HG02884 (cell line): Measurements from ENCODE around the gene KCTD1.
A peak's percentile ranks its signal among the peaks of the same experiment; 100 is the strongest.

Source experiments
- ATAC-seq: cut with Tn5 transposase; IDR thresholded peaks from one replicate; pipeline ENCODE4 v1.9.1; 2021; ENCODE audit warnings: mild to moderate bottlenecking, moderate library complexity; ENCODE audit not compliant: unreplicated experiment

KCTD1 gene

DNA sequence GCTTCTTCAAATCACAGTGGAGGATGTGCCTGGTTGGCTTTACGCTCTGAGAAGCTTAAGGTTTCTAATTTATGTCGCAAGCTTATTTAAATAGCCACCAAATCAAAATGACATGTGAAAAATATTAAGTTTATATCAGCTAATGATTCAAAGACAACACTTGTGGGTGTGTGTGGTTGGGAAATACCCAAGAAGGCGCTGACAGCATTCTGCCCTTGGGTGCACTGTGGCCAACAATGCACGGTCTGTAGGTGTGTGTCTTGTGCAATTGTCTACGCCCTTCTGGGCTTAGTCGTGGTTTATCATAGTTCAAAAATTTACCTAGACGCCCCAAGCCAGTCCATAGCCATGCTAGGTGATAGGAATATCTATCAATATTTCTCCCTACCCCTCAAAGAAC is 60.9 kb downstream of the KCTD1 start:
- peak; percentile 97 for ATAC-seq

DNA sequence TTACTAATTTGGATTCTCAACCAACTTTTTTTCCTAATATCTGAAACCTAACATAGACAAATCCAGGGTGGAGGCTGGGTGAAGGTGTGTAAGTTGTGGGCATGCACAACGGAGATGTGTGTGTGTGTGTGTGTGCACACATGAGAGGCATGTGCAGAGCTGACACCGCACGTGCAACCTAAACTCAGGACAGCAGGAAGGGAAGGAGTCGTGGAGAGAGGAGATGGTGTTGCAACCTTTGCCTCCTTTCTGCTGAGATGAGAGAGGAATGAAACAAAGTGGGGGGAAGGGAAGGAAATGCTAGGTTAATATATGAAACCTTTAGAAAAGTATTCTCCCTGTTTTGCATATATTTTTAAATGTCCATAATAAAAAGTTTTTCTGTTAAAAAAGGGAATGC is 64.7 kb downstream of the KCTD1 start:
- no peak for ATAC-seq

DNA sequence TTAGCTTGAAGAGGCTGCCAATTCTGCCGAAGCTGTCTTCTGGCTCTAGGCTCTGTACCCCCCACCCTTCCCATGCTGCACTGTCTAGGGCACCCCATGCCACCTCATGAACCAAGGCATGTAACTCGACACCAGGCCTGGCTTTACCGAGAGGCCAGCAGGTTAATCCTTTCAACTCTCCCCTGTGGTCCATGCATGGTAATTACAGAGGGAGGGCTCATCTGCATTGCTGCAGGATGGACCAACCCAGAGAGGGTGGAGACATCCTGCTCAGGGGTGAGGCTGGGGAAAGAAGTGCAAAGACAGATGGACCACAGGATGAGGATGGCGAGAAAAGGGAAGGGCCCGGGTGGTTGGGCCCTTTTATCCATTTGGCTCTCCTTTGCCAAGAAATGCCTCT is 65.8 kb downstream of the KCTD1 start:
- ATAC-seq = no peak

DNA sequence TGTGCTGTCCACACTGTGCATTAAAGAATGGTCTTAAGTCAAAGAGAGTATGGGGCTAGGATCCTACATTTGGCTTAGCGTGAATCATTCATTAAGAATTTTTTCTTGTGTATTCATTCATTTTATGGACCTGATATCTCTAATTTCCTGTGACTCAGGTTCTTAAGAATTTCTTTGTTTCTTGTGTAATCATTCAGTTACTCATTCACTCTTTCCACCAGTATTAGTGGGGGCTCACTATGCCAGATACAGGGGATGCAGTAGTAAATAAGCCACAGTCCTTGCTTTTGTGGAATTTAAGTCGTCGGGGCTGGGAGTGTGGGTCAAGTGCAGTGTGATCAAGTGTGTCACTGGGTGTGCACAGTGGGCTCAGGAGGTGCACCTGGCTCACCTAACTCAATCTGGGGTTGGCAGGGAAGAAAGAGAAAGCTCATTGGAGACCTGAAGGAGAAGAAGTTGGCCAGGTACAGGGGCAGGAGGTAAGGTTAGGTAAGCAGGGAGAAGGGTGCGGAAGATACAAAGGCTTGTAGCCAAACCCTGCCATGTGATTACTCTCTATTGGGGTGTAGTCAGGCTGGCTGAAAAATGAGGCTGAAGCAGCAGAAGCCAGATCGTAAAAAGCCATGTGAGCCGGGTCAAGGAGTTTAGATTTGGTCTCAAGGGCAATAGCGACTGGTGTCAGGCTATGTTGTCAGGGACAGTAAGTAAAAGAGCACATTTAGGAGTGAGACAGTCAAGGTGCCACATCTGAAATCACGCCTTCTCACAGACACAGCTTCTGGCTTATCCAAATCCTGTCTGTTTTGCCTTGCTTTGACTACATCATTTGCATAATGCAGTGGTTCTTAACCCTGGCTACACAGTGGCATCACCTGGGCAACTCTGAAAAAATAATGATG is 67.2 kb downstream of the KCTD1 start:
- ATAC-seq = no peak

DNA sequence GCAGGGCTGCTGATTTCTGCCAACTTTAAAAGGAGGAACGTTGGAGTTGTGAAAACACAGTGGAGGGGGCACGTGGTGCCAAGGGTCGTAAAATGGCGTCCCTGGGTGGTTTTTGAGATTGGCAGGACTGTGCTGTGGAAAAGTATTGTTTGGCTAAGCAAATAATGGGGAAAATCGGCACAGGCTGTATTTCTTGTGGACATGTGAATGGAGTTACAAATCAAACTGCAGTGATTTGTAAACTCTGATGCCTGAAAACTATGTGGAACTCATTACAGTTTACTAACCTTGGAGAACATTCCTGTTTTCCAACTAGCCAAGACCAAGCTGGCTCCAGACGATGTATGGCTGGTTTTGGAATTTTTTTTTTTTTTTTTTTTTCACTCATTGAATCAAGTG is 68.7 kb downstream of the KCTD1 start:
- no peak for ATAC-seq

DNA sequence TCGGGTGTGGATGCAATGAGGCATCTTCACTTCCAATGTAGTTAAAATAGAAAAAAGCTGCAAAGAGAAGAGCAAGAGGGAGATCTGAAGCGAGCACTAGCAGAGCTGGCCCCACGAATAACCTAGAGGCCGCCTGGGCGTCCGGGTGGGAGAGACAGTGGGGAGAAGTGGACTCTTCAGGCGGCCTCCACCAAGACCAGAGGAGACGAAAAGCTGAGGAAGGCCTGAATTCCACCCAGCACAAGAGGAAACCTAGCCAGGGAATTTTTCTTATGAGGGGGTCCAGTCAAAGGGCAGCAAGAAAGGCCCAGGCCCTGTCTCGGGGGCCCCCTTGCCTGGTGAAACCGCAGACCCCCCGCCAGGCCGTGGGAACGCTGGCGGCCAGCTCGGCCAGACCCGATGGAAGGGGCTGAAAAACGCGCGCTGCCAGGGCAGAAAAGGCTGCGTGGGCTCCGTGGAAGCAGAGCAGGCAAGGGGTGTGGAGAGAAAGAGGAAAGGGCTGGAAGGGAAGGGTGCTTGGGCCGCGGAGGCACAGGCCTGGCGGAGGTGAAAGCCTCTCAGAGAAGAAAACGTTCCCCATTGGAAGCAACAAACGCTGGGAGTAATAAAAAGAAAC is 69.2 kb downstream of the KCTD1 start:
- ATAC-seq = no peak

DNA sequence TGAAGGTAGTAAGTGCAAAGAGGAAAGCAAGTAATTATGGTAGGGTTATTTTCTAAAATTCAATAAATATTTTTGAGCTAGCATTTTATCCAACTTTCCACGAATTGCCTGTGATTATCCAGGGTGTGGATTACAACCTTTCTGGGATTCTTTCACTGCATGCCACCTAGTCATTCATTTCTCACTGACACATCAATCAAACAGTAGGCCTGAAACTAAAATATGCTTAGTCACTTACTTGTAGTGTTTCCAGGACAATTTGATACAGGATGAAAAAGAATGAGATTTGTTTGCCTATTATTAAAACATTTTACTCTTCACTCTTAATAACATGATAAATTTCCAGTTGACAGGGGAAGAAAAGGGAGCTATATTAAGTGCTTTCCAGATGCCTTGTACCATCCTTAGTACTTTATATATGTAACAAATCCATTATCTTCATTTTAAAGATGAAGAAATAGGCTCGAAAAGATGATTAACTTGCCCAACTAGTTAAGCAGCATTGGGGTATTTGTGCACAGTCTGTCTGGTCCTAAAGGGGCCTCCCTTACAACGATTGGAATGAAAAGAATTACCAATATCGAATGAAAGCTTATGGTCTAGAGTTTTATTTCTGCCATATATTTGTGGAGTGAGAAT is 70.4 kb downstream of the KCTD1 start:
- ATAC-seq = no peak

DNA sequence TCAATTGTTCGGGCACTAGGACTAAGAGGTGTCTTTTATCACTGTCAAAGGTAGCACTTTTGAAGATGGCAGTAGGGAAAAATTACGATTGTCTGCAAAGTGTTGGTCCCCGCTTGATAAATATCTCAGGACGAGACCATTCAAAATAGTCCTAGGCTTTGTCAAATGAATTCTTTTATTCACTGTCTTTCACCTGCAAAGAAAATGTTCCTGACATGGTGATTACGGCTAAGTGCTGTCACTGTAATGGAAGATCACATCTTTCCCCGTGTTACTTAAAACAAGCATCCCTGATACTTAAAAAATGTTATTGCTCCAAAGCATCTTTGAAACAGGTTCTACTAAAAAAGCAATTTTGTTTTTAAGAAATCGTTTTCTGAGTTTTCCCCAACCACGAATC is 71.7 kb downstream of the KCTD1 start:
- ATAC-seq = no peak

DNA sequence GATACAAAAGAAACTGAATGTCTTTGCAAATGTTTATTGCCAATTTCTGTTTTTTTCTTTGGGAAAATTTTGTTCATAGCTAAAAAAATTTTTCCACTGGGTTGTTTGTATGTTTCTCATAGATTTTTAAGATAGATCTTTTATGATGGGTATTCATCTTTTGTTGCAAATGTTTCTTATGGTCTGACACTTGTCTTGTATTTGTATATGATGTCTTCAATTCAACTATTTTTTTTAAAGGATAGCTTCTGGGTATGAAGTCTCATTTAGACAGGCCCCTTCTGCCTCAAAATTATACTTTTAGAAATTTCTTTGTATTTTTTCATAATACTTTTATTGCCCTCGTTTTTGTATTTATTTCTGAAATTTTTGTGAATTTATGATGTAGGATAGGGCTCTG is 73.8 kb downstream of the KCTD1 start:
- no peak for ATAC-seq

DNA sequence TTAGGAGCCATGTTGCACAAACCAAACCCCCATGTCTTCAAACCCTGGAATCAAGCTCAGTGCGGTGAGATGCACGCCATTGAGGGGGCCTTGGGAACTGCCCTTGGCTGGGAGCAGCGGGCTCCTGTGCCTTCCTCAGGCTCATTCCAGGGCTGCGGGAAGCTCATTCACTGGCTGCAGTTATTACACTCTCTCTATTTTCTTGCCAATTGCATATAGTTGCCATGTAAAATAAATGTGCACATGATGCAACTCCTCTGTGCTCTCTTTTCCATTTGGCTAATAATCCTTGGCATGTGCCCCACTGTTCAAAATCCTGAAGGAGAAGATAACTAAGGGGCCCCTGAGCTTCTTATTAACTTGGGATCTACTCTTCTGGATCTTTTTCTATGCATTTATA is 74.7 kb downstream of the KCTD1 start:
- ATAC-seq = no peak

DNA sequence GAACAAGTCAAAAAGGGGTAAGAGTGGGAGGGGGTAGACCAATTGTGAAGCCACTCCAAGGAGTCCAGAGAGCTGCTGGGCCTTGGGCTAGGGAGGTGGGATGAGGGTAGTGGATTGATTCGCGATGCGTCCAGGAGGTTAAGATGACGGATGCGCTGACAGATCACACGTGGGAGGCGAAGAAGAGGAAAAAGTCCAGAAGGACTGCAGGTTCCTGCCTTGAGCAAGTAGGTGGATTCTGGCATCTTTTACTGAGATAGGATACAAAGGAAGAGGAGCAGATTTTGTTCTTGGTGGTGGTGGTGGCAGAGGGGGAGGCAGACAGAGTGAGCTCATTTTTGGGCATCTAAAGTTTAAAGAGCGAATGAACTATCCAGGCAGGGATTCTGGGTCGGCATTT is 76.5 kb downstream of the KCTD1 start:
- no peak for ATAC-seq

DNA sequence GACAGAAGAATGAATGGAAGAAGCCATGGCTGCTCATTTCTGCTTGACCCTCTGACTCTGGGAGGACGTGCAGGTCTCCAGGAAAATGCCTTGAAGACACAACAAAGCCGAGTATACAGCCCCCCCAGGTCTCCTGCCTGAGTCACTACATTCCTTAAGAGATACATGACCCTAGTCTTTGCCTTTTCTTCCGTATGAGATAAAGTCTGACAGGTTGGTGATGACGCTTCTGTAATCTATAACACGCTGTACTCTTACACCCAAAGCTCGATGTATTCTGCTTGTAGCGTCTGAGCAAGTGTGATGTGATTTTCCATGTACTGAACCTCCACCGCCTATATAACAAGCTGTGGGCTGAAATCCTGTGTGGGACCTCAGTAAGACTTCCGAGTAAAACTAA is 77.3 kb downstream of the KCTD1 start:
- no peak for ATAC-seq

DNA sequence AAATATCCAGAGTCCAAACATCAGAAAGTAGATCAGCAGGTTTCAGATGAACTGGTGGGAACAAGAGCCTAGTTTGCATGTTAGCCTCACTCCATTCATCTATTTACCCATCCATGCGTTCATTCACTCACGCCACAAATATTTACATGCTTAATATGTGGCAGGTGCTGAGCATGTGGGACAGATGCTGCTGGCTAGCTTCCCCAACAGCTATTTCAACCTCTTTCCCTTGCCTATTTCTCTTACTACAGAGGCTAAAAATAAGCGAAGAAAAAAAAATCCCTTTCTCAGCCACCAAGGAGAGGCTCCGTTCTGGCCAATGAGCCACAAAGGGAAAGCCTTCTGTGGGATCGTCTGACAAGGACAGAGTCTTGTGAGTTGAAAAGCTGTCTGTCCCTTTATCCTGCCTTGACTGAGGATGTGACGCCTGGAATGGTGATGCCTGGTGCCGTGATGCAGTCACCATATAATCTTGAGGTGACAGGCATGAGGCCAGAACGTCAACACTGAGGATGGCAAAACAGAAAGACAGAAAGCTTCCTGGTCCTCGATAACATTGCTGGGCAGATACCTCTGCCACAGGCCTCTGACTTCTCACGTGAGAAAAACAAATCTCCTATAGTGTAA is 78.2 kb downstream of the KCTD1 start:
- ATAC-seq = peak; percentile 92

DNA sequence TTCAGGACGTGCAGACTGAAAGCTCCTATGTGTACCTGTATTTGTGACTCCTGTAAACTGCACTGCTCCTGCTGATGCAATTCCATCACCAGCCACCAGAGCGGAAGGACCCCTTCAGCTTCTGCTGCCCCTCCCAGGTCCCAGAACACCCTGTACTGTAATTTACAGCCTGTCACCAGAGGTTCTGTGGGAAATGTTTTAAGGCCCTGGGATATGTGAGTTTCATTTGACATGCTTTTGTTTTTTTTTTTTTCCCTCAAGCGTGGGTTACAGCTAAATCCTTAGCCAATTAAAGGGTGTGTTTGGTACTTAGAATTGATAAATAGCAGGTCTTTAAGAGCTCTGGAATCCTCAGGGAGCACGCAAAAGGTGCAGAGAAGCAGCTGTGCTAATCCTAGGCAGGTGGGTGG is 79.4 kb downstream of the KCTD1 start:
- ATAC-seq = peak; percentile 58

DNA sequence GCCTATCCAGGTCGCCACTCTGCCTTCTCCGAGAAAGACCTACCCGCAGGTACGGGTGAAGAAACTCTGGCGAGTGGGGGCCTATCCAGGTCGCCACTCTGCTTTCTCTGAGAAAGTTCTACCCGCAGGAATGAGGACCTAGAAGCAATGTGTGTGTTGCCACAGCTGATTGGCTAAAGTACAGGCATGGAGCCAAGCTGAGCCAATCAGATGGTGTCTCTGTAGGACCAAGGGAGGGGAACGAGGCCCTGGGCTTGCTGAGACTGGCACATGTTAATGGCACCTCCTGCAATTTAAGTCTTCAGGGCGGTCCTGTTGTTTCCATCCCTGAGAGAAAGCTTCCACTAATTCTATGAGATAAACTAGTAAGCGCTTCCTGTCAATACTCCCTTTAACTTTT is 82.3 kb downstream of the KCTD1 start:
- no peak for ATAC-seq

DNA sequence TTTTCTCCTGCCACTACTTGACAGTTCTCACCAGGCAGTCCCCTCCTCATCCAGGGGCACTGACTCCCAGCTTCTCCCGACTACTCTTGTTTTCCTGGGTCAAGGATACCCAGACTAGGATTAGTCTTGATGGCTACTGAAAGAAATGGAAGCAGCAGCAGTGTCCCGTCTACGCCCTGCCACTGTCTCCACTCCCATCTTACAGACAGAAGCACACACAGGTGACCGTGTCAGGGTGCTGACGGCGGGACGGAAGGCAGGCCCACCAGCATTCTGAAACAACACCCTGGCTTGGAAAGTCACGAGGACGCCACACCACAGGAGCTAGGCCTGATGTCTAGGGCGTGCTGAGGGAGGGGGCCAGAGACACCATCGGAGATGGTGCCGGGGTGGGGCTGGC is 82.9 kb downstream of the KCTD1 start:
- no peak for ATAC-seq

DNA sequence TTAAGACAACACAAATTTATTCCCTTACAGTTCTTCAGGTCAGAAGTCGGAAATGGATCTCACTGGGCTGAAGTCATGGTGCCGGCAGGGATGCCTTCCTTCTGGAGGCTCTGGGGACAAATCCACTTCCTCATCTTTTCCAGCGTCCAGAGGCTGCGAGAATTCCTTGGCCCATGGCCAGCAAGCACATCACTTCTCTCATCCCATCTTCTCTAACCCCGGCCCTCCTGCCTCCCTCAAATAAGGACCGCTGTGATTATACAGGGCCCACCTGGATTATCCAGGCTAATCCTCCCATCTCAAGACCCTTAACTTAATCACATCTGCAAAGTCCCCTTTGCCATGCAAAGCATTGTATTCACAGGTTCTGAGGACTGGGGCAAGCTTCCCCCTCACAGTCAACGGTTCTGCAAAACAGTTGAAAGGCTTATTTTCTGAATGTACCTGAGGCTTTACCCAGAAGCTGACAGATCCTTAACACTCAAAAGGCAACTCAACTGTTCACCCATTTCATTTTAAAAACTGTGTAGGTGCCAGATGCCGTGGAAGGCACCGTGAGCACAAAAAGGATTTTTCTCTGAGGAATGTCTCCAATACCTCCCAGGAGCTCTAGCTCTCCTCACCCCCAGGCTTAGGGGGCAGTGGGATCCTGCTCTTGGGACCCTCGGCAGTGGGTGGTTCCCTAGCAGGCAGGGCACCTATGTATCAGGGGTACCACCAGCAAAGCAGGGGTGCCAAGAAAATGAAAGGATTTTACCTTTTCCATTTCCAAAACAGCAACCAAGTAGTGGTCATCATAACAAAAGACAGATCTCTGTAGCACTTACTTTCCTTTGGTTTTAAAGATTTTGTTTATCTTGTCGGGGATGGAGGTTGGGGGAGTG is 84.0 kb downstream of the KCTD1 start:
- no peak for ATAC-seq

DNA sequence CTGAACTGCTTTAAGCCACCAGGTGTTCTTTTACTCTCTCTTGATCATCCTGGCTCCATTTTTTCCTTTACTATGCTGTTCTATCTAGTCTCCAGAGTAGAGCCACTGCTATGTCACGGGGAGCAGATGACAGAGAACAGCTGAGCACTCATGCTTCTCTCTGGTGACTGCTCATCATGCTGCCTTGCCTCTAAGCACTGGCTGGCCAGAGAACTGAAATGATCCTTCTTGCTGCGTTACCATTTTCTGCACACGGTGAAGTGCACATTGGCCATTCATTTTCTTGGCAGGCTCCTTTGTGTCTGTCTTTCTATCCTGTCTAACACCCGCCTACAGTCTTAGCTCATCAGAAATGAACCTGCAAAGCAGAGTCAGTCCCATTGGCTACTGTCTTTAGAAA is 86.0 kb downstream of the KCTD1 start:
- ATAC-seq = no peak

DNA sequence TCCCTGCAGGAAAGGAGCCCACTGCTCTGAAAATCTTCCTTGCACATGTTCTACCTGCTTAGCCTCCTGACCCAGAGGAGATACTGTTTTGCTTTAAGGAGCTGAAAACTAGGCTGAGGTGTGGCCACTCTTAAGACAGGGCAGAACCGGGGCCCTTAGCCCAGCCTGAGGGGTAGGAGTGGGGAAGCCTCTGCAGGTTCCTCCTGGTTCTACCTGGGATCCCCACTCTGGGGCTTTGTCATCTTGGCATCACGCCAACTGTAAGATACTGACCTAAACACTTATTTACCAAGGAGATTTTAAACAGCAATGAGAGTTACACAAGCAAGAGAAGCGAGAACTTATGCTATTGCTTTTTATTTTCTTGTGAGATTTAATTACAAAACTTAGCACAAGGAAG is 86.9 kb downstream of the KCTD1 start:
- no peak for ATAC-seq

DNA sequence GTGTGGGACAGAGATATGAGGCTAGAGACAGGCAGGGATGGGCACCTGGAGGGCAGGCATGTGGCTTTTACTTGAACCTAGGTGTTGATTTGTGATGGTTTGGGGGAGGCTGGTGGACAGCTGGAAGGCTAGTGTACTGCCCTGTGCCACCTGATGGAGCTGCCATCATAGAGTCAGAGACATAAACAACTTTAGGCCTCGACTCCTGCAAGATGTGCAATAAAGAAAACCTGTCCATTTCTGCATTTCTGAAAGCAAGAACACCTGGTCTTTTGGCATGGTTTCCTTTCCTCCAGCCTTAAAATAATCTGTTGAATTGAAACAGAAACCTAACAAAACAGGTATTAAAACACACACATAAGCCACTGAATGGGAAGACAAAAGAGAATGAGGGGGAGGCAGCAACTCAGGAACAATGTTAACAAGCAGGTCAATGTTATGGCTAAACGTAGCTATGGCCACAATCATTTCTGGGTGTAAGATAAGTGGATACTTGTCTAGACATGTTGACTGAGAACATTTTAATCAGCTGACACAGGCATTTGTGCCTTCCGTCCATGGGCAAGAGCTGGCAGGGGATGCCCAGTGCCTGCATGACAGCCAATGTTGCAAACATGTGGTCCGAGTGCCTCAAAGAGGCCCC is 87.8 kb downstream of the KCTD1 start:
- peak; percentile 57 for ATAC-seq
